ENCODE results near the gene PPM1E.

GRCh38 chr17:59002126-59002525 lies 246.5 kb downstream of the PPM1E start:
- TF ChIP-seq CTCF (optimal IDR thresholded peaks at IDR 0.05 in 1 of 3, IDR thresholded peaks at IDR 0.05 in 1 of 3, conservative IDR thresholded peaks at IDR 0.05 in 1 of 3; ENCODE audit: extremely low read depth in 1 of 3, insufficient read depth in 2 of 3, low read length in 3 of 3) (no peak), EZH2 (IDR thresholded peaks at IDR 0.05; ENCODE audit: low read length) (no peak)

Measured in keratinocyte (primary cell).